Calu3 (cell line): ENCODE measurements around the gene CLEC16A. TPM values are rescaled to one million over a fixed set of nuclear protein-coding genes. Genes with fewer than 3 reads are reported as not detected.

ENCODE experiments used
- BruUV-seq: library from RNA; stranded (reverse); fragments of 400-500 nt; replicated peaks from 2 replicates; lab custom pipeline; 2021; lab: Mats Ljungman, UMichigan
- CTCF ChIA-PET: fragments of 300-600 bp; sonication (Branson Sonifier 250); formaldehyde crosslinking; loops from one replicate; lab custom pipeline; 2022; ENCODE audit warnings: antibody characterized with exemption; lab: Charles Lee
- DNase-seq: peaks from one replicate; pipeline ENCODE4 v3.0.0; 2022
- H3K27ac Mint-ChIP-seq: one replicate; pipeline ENCODE4 v1.8.0; 2022; ENCODE audit warnings: mixed read lengths; ENCODE audit not compliant: unreplicated experiment
- H3K27me3 Mint-ChIP-seq: one replicate; pipeline ENCODE4 v1.8.0; 2022; ENCODE audit warnings: mixed read lengths; ENCODE audit not compliant: unreplicated experiment
- H3K36me3 Mint-ChIP-seq: one replicate; pipeline ENCODE4 v1.8.0; 2022; ENCODE audit warnings: mild to moderate bottlenecking, moderate library complexity, mixed read lengths; ENCODE audit not compliant: insufficient read depth, unreplicated experiment
- H3K4me1 Mint-ChIP-seq: one replicate; pipeline ENCODE4 v1.8.0; 2022; ENCODE audit warnings: mild to moderate bottlenecking, low read depth, mixed read lengths; ENCODE audit not compliant: unreplicated experiment
- H3K4me3 Mint-ChIP-seq: one replicate; pipeline ENCODE4 v1.8.0; 2022; ENCODE audit warnings: mild to moderate bottlenecking, low read depth, moderate library complexity, mixed read lengths; ENCODE audit not compliant: unreplicated experiment
- H3K9me3 Mint-ChIP-seq: one replicate; pipeline ENCODE4 v1.8.0; 2022; ENCODE audit warnings: low read depth, mixed read lengths; ENCODE audit not compliant: unreplicated experiment
- CTCF ChIP-seq: fragments of 200-600 bp; IDR thresholded peaks from one replicate; pipeline ENCODE4 v1.8.0; 2022; ENCODE audit warnings: antibody characterized with exemption; ENCODE audit not compliant: unreplicated experiment
- intact Hi-C: fragments of 100-400 bp; cut with micrococcal nuclease; formaldehyde crosslinking; loops from one replicate; pipeline ENCODE4 v1.10.0; 2022; ENCODE audit not compliant: unreplicated experiment
- total RNA-seq: library from RNA; stranded (reverse); gene quantifications from 2 replicates; pipeline ENCODE4 v1.2.3, GENCODE V29; 2022

Gene CLEC16A
- total RNA-seq, 1 experiment from 2014 or later: 33.0 TPM

- Mint-ChIP-seq H3K4me1 (peaks cover 65% of the 10 kb centered on the region), H3K4me3 (peak within 1 kb of the TSS; percentile 92), H3K9me3 (no peaks in the 10 kb centered on the region), H3K27ac (peak within 1 kb of the TSS; percentile 56), H3K36me3 (peaks cover 57% of the 10 kb centered on the region), H3K27me3 (no peaks in the 10 kb centered on the region)
- peak; percentile 18 for TF ChIP-seq CTCF
- DNase-seq: peak; percentile 98
- BruUV-seq: no TSS peak
- intact Hi-C loops: no loop called here
- CTCF ChIA-PET: interaction anchor here (0.6 to 1.0 kb wide), 7 partner anchors 8 to 198 kb away, joined by 3 to 9 read pairs (median 4); partner anchors contain the start of gene NUBP1
These were observed 1.9 kb upstream of the CLEC16A start, which contains the start of gene DEXI for GRCh38 chr16:10942352-10943063. Gene DEXI, minus strand, starts transcription at chr16:10942468. Its CDS starts 463 bp downstream, at chr16:10942005.

- Mint-ChIP-seq H3K9me3 (no peaks in the 10 kb centered on the region), H3K36me3 (peaks cover 55% of the 10 kb centered on the region), H3K4me3 (peak overlapping the region; percentile 92), H3K4me1 (peaks cover 67% of the 10 kb centered on the region), H3K27me3 (no peaks in the 10 kb centered on the region), H3K27ac (peak overlapping the region; percentile 4)
- no peak for DNase-seq
- BruUV-seq: no TSS peak
- CTCF ChIA-PET: no interaction called here
- intact Hi-C loops: no loop called here
- TF ChIP-seq CTCF: no peak
These were observed 1.4 kb upstream of the CLEC16A start for GRCh38 chr16:10943064-10943353.

GRCh38 chr16:10945065-10945787, 862 bp downstream of the CLEC16A start:
- no peak for DNase-seq
- Mint-ChIP-seq H3K27me3 (no peaks in the 10 kb centered on the region), H3K27ac (peak overlapping the region; percentile 10), H3K9me3 (no peaks in the 10 kb centered on the region), H3K4me1 (peaks cover 64% of the 10 kb centered on the region), H3K4me3 (peak overlapping the region; percentile 96), H3K36me3 (peaks cover 40% of the 10 kb centered on the region)
- BruUV-seq: TSS peak; percentile 44
- TF ChIP-seq CTCF: no peak
- intact Hi-C loops: no loop called here
- CTCF ChIA-PET: interaction anchor here (0.5 to 2.9 kb wide), 5 partner anchors 9 to 828 kb away, joined by 3 to 10 read pairs (median 4); no protein-coding TSS in a partner anchor

GRCh38 chr16:10946308-10946707, 1.9 kb downstream of the CLEC16A start:
- DNase-seq: peak; percentile 55
- peaks cover 29% of the 10 kb centered on the region for H3K36me3 Mint-ChIP-seq
- TF ChIP-seq CTCF: no peak
- intact Hi-C loops: no loop called here
- no TSS peak for BruUV-seq
- H3K9me3 Mint-ChIP-seq: no peaks in the 10 kb centered on the region
- H3K4me3 Mint-ChIP-seq: peak overlapping the region; percentile 96
- H3K4me1 Mint-ChIP-seq: peaks cover 61% of the 10 kb centered on the region
- H3K27ac Mint-ChIP-seq: peak overlapping the region; percentile 10
- CTCF ChIA-PET: interaction anchor here (0.6 to 2.9 kb wide), 2 partner anchors 18 to 150 kb away, joined by 5 to 8 read pairs; no protein-coding TSS in a partner anchor
- no peaks in the 10 kb centered on the region for H3K27me3 Mint-ChIP-seq
